Measurements from ENCODE around the gene ASTN2. TPM values are rescaled to one million over a fixed set of nuclear protein-coding genes. Genes with fewer than 3 reads are reported as not detected.

ASTN2 gene
- total RNA-seq, 1 donor from 2014 or later: 2.5 TPM

DNA sequence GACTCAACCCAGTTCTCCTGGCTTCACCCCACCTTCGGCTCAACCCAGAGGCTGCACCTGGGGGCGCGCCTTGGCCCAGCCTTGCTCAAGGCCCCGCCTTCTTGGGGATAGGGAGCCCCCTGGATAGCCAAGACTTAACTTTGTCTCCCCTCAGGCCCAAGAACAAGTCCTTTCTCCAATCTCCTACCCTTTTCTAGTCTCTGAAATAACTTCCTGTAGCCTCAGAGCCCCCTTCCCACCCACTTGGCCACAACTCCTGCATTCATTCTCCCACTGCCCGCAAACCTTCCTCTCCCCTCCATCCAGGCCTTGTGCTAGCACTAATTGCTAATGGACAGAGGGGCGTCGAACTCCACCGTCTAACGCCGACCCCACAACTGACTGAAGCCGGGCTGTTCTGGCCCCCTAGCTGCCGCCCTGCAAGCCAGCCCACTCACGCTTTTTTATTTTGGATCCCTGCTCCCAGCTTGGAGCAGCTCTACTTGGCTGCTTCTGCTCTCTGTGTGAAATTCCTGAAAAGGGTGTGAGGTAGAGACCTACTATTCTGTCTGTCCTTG is 579 bp upstream of the ASTN2 start:
- intact Hi-C loops (cut with DNase I): no loop called here
- DNase-seq (ENCODE audit: low spot score): no peak

DNA sequence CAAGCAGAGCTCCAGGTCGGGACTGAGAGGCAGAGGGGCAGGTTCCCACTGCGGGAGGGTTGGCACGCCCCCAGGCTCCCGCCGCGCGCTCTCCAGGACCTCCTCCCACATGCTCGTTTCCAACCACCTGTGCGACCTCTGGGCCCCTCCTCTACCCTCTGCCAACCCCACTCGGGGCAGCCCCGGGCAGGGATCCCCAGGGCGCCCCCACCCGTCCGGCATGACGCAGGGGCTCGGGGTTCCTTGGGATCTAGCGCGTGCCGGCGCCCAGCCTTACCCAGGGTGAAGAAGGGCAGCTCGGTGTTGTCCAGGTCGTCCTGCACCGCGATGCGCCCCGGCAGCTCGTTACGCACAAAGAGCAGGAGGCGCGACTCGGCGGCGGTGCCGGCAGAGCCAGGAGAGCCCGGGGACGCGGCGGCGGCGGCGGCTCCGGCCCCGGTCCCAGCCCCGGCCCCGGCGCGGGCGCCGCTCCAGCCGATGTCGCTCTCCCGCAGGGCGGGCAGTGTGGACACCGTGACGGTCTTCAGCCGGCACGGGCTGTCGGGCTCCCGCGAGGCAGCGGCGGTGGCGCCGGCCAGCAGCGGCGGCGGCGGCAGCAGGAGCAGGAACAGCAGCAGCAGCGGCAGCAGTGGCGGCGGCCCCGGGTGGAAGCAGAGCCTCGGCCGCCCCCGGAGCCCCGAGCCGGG is 494 bp downstream of the ASTN2 start:
- intact Hi-C loops (cut with DNase I): no loop called here
- no peak for DNase-seq (ENCODE audit: low spot score)

DNA sequence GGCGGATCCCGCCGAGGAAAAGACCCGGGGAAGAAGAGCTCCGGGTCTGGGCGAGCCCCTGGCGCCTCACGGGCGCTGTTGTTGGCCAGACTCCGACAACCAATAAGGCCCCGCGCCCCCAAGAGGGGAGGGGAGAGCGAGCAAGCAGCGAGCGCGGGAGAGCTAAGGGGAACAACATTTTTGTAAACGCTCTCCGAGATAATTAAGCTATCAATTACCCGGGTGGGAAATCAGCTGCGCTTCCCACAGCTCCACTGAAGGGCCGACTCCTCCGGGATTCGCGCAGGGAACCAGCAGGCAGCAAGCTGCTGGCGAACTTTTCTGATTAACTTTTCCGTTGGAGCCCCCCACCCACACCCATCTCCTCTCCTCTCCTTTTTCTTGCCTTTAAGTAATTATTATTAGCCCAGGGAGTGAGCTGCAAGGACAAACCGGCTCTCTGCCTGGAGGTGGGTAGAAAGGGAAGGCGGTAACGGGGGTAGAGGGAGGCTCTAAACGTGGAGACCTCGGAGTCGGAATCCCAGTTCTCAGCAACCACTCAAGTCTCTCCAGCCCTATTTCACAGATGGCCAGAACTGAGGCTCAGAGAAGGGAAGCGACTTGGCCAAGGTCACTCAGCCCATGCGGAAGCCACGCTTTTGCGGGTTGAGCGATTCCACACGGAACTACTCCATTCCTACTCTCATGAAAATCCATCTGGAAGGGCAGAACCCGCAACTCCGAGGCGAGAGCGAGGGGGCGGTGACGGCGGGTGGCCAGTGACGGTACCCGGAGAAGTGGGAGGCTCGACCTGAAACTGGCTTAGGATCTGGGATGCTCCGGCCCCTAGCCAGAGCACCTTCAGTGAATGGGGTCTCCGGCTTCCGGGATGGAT is 1.3 kb downstream of the ASTN2 start:
- intact Hi-C loops (cut with DNase I): no loop called here
- DNase-seq (ENCODE audit: low spot score): no peak

DNA sequence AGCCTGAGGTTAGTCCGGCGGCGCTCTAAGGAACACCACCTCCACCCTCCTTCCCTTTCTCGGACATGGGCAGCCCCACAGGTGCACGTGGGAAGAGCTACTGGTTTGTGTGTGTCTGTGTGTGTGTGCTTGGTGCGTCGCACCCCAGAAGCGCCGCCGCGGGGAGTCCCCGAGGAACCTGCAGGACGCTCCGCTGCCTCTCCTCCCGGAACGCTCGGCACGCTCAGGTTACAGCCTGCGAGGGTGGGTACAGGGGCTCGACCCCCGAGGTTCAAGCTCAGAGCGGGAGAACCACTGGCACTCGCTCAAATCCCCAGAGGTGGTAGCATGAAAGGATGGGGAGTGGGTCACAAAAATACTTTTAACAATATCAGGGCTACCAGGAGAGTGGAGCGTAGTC is 2.0 kb downstream of the ASTN2 start:
- intact Hi-C loops (cut with DNase I): no loop called here
- no peak for DNase-seq (ENCODE audit: low spot score)

DNA sequence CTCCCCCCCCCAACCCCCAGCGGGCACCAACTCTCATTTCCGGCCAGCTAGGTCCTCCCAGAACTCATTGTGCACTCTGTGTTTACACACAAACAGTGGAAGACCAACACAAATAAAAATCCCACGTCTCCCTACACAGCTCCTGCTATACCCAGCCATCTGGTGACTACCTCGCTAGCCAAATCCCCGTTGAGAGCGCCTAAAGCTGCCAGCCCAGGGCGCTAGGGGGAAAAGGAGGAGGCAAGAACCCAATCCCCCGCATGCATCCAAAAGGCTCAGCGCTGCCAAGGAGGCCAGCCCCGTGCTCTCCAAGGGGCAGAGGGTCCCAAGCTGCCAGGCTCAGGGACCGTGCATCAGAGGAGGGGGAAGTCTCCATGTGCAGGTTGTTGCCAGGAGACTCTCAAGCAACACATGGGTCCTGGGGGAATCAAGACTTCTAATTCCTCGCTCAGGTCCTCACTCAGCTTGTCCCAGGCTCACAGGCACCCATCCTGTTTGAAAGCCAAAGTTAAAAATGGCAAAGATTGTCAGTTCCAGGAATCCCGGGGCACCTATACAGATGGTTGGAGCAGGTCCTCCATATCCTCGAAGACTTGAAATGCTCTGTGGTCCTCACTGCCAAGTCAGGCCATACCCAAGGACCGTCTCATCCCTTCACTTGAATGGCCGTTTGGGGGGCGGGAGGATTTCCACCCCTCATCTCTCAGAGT is 2.7 kb downstream of the ASTN2 start:
- intact Hi-C loops (cut with DNase I): no loop called here
- DNase-seq (ENCODE audit: low spot score): no peak

DNA sequence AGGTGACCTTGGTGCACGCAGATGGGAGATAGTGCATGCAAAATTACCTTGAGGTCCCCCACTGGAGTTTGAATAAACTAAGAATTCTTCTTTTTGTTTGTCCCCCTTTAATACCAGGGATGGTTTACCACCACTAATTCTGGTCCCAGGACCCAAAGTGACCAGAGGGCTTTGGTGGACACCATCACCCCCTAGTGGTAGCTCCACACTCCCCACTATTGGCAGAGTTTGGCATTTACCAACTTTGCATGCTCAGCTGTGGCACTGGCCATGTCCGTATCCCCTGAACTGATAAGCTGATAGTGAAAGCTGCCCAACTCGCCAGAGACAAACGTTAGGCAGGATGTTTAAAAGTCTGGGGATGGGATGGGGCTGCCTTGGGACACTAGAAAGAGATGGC is 3.3 kb downstream of the ASTN2 start:
- DNase-seq (ENCODE audit: low spot score): no peak
- intact Hi-C loops (cut with DNase I): no loop called here

DNA sequence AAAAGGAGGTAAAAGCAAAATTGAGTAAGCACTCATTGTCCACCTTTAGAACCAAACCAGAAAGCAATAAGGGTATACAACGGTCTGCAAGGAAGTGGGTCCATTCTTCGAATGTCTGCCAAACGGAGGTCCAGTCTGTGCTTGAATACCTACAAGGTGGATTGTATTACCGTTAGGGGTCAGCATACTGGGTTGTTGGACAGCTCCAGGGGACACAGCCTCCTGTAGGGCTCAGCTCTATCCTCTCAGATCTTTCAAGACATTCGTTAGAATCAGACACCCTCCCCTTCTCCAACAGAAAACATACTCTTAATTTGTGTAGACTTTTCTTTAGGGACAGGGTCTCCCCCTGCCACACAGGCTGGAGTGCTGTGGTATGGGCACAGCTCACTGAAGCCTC is 5.5 kb downstream of the ASTN2 start:
- no peak for DNase-seq (ENCODE audit: low spot score)
- intact Hi-C loops (cut with DNase I): no loop called here

DNA sequence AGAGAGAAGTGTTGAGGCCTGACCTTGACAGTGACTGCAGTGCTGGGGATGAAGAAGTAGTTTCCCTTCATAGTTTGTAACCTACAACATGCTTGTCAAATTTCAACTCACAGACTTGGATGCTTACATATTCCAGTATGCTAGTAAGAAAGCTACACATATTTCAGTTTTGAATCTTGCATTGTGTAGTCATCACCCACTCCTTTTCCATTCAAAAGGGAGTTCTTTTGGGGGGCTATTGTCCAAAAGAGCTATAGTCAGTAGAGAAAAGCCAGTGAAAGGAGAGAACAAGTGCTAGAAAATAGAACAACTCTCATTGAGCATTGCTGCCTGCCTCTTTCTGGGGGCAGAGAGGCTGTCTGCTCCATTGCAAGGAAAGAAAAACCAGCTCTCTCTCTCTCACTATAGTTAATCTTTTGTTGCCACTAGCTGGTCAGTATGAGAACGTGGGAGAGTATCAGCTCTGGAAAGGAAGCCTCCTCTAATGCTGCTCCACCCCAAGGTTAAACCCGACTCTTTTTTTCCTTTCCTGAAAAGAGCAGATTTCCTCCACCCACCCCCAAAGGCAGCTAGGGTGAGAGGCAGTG is 7.3 kb downstream of the ASTN2 start:
- intact Hi-C loops (cut with DNase I): no loop called here
- DNase-seq (ENCODE audit: low spot score): no peak

DNA sequence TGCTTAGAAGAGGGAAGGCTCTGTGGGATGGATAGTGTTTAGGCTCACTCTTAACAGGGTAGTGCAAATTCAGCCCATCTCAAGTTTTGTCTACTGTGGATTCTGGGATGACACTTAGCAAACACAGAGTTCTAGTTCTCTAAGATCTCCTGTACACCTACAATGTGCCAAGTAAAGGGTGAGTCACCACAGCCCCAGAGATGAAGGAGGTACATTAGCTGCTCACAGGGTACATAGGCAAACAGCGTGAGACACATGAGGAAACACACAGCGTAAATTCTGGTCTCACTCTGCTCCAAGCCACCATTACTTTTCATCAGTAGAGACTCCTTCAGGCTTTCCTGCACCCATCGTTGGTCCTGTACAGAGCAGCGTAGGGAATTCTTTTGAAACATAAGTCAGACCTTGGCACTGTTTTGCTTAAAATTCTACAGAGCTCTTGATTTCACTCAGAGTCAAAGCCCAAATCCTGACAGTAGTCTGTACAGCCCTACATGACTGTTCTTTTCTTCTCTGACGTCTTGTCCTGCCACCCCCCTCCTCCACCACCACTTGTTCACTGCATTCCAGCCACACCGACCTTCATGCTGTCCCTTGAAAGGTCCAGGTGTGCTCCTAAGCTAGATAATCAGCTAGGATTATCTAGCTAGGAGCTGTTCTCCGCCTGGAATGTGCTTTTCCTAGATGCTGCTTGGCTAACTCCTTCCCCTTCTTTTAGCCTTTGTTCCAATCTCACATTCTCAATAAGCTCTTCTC is 8.7 kb downstream of the ASTN2 start:
- no peak for DNase-seq (ENCODE audit: low spot score)
- intact Hi-C loops (cut with DNase I): no loop called here

DNA sequence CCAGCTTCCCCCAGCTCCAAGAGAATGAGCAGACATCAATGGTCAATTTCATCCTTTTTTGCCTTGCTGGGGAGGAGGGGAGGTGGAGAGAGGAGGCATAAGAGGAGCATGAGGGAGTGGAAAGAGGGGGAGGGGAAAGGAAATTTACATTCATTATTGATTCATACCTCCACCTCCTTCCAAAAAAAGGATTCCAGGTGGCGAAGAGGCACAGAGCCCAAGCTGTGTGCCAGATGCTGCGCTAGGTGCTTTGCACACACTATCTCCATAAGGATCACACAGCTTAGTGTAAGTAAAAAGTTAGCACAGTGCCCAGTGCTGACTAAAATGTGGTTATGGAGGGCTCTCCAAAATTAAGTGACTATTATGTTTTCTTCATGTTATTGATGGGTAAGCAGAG is 11.0 kb downstream of the ASTN2 start:
- intact Hi-C loops (cut with DNase I): no loop called here
- no peak for DNase-seq (ENCODE audit: low spot score)

DNA sequence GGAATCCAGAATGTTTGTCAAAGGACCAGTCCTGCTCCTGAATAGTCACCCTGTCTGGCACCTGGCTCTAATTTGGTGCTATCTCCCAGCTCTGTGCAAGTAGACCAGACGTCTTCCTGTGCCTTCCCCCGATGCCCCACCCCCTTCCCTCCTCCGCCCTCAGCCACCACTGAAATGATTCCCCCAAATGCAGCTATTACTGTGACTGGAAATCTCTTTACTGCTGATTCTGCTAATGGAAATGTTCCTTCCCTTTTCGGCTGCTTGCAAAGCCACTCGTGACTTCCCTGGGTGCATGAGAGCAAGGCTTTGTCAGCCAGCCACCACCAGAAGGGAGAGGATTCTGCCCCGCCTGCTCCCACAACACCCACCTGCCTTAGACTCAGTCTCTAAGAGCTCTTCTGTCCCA is 11.4 kb downstream of the ASTN2 start:
- intact Hi-C loops (cut with DNase I): no loop called here
- DNase-seq (ENCODE audit: low spot score): no peak

DNA sequence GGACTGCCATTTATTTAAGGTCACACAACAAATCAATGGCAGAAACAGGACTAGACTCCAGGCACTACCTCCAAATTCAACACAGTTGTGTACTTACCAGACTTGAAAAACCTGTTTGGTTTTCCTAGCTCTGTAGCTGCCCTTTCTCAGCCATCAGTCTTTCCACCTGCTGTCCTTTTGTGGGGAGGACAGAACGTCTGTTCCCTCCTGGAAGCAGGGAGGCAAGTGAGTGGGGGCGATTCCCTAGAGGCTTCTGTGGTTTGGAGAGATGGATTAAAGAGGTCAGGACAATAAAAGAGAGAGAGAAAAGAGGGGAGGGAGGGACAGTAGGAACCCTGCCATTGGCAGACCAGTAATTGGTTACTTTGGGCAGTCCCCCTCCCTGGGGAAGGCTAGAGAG is 14.7 kb downstream of the ASTN2 start:
- DNase-seq (ENCODE audit: low spot score): no peak
- intact Hi-C loops (cut with DNase I): no loop called here

DNA sequence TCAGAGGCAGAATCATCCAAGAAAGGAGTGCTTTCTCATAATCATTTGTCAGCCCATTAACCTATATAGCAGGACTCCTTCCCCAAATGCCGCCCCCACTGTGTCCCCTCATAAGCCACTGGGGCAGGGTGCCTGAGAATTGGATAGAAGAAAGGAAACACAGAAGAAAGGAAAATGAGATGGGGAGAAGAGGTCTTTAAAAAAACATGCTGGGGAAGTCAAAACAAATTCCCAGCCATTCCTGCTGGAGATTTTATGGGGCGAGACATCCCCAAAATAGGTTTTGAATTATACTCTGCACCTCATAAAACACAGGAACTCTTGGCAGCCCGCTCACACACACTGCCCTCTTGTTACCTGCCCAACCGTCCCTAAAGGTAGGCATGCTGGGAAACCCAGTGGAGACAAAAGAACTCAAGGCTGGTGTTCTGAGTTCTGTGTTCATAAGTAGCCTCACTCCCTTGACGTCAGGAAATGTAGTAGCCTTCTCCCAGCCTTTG is 19.7 kb downstream of the ASTN2 start:
- no peak for DNase-seq (ENCODE audit: low spot score)
- intact Hi-C loops (cut with DNase I): no loop called here

DNA sequence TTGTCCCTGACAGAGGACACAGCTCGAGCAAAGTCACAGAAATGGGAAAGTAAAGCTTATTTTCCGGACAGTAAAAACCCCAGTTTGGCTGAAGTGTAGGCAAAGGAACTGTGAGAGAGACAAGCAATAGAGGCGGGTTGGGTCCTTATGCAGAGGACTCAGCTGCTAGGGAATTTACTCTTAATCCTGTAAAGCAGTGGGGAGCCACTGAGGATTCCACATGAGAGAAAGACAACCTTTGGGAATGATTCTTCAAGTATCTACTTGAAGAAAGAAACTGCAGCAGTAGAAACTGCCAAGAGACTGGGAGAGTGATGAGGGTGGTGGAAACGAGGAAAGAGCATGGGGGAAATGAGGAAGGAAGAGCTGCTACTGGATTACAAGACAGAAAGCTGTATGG is 20.2 kb downstream of the ASTN2 start:
- DNase-seq (ENCODE audit: low spot score): no peak
- intact Hi-C loops (cut with DNase I): no loop called here

DNA sequence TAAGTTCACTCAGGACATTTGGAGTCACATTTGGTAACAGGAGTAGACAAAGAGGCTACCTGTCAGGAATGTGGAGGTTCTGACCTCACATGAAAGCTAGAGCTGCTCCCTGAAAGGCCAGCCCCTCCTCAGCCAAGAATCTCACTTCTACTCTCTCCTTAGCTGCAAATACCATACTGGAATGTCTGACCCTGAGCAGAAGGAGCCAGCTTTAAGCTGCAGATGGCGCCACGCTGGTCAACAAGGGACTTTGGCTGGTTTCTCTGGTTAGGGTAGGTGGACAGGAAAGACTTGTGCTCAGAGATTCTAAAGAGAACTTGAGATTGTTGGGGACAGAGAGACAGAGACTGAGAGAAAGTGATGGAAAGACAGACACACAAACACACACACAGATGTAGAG is 21.9 kb downstream of the ASTN2 start:
- intact Hi-C loops (cut with DNase I): no loop called here
- no peak for DNase-seq (ENCODE audit: low spot score)

DNA sequence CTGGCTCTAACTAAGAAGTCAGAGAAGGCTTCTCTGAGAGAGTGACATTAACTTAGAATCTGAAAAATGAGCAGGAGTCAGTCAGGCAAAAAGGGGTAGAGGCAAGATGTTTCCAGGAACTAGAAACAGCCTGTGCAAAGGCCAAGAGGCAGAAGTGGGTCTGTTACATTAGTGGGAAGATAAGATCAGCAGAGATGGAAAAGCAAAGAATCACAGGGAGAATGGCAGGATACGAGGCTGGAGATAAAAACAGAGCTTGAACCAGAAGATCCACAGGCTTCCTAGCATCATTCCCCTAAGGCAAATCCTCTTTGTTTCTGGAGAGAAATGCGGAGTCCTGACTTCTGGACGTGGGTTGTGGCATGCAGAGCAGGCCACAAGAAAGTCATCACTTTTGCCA is 27.4 kb downstream of the ASTN2 start:
- intact Hi-C loops (cut with DNase I): no loop called here
- no peak for DNase-seq (ENCODE audit: low spot score)

DNA sequence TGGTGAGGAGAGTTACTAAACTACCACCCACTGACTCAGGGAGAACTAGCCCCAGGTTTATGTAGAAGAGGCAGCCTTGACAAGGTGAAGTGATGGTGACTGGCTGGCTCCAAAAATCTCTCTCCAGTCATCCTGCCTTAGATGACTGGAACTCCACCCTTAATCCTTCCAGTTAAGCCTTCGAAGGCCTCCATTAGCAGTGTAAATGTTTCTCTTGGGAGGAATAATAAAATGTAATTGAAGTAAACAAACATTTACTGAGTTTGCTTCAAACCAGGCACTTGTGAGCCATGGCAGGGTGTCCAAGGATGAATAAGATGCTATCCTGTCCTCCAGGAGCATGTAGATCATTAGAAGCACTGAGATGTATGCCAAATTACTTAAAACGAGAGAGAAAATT is 35.5 kb downstream of the ASTN2 start:
- no peak for DNase-seq (ENCODE audit: low spot score)
- intact Hi-C loops (cut with DNase I): no loop called here

DNA sequence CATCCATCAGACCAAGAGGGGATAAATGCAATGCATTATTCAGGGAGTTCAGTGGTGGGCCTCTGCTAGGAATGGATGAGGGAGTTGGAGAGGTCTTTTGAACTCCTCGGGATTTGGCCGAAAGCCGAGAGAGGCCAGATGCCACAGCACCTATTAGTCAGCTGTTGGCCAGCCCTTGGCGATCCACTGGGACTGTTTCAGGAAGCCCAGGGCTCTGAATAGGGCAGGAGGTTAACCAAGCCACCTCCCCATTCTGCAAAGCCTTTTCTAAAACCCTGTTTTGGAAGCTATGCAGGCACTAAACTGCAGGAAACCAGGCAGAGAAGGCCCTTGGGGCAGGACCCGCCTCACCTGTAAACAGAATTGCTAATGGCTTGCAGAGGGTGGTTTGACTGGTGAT is 37.8 kb downstream of the ASTN2 start:
- no peak for DNase-seq (ENCODE audit: low spot score)
- intact Hi-C loops (cut with DNase I): no loop called here

DNA sequence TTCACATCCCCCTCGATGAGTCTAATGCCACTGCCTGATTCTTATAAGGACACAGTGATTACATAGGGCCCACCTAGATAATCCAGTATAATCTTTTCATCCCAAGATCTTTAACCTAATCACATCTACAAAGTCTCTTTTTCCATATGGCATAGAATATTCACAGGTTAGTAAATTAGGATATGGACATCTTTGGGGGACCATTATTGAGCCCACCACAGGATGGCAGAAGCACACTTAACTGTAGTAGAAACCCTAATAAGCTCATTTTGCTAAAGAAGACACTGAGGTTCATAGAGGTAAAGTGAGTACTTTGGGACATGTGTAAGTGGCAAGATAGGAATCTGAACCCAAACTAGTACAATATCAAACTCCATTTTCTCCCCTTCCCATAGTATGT is 38.9 kb downstream of the ASTN2 start:
- intact Hi-C loops (cut with DNase I): no loop called here
- no peak for DNase-seq (ENCODE audit: low spot score)

All from cardiac septum (tissue), 1 donor.